GM23338 (cell line): ENCODE data around the gene IL23R. TPM values are rescaled to one million over a fixed set of nuclear protein-coding genes. Genes with fewer than 3 reads are reported as not detected.

Experiments
- ATAC-seq: fragments of 200-7000 bp; cut with Tn5 transposase; 3 replicates; pipeline ENCODE4 v1.9.1; 2020
- DNase-seq: peaks from one replicate; pipeline ENCODE4 v3.0.0-alpha.2; 2015; ENCODE audit warnings: low spot score
- H2AFZ ChIP-seq: fragments of 200-600 bp; sonication (generic); 2 replicates; pipeline ENCODE4 v1.8.0; 2016; ENCODE audit warnings: antibody characterized with exemption, mild to moderate bottlenecking, moderate library complexity
- H3F3A ChIP-seq: fragments of 200-600 bp; sonication (generic); replicated peaks from 2 replicates; pipeline ENCODE4 v1.8.0; 2017; ENCODE audit warnings: antibody characterized with exemption, mixed run types, low read depth
- H3K27ac ChIP-seq: fragments of 200-600 bp; sonication (generic); 2 replicates; pipeline ENCODE4 v1.6.1; 2016; ENCODE audit warnings: low read depth
- H3K27me3 ChIP-seq: fragments of 200-600 bp; sonication (generic); 2 replicates; pipeline ENCODE4 v1.8.0; 2016; ENCODE audit warnings: mild to moderate bottlenecking, mixed run types, moderate library complexity; ENCODE audit not compliant: insufficient read depth
- H3K36me3 ChIP-seq: fragments of 200-600 bp; sonication (generic); 2 replicates; pipeline ENCODE4 v1.8.0; 2016; ENCODE audit warnings: mild to moderate bottlenecking; ENCODE audit not compliant: insufficient read depth
- H3K4me1 ChIP-seq: fragments of 200-600 bp; sonication (generic); 2 replicates; pipeline ENCODE4 v1.8.0; 2016; ENCODE audit warnings: mild to moderate bottlenecking, moderate library complexity; ENCODE audit not compliant: insufficient read depth
- H3K4me2 ChIP-seq: fragments of 200-600 bp; sonication (generic); 2 replicates; pipeline ENCODE4 v1.7.1; 2017; ENCODE audit warnings: mixed run types
- H3K4me3 ChIP-seq: fragments of 200-600 bp; sonication (generic); 2 replicates; pipeline ENCODE4 v1.6.1; 2016; ENCODE audit warnings: mixed run types
- H3K79me2 ChIP-seq: fragments of 200-600 bp; sonication (generic); replicated peaks from 2 replicates; pipeline ENCODE4 v1.8.0; 2017; ENCODE audit warnings: mild to moderate bottlenecking; ENCODE audit not compliant: insufficient read depth
- H3K9me2 ChIP-seq: fragments of 200-600 bp; sonication (generic); 2 replicates; pipeline ENCODE4 v1.8.0; 2017; ENCODE audit not compliant: insufficient read depth
- H4K20me1 ChIP-seq: fragments of 200-600 bp; sonication (generic); replicated peaks from 2 replicates; pipeline ENCODE4 v1.8.0; 2017; ENCODE audit warnings: mild to moderate bottlenecking; ENCODE audit not compliant: insufficient read depth
- H3K27ac Mint-ChIP-seq: 2 replicates; pipeline ENCODE4 v1.8.0; 2020; ENCODE audit warnings: inconsistent platforms, mild to moderate bottlenecking, moderate library complexity, mixed read lengths
- H3K27me3 Mint-ChIP-seq: 3 replicates; pipeline ENCODE4 v1.8.0; 2022; ENCODE audit warnings: low read depth, mild to moderate bottlenecking, moderate library complexity, mixed read lengths, inconsistent platforms; ENCODE audit not compliant: insufficient read depth, poor library complexity
- H3K36me3 Mint-ChIP-seq: 3 replicates; pipeline ENCODE4 v1.8.0; 2021; ENCODE audit warnings: low read depth, mild to moderate bottlenecking, inconsistent platforms, moderate library complexity, mixed read lengths
- H3K4me1 Mint-ChIP-seq: 3 replicates; pipeline ENCODE4 v1.8.0; 2020; ENCODE audit warnings: mild to moderate bottlenecking, inconsistent platforms, mixed read lengths
- H3K4me3 Mint-ChIP-seq: 3 replicates; pipeline ENCODE4 v1.8.0; 2021; ENCODE audit warnings: moderate library complexity, mild to moderate bottlenecking, inconsistent platforms, mixed read lengths
- H3K9me3 Mint-ChIP-seq: 3 replicates; pipeline ENCODE4 v1.8.0; 2020; ENCODE audit warnings: moderate library complexity, mild to moderate bottlenecking, inconsistent platforms, mixed read lengths
- CREB1 ChIP-seq: fragments of 250-450 bp; sonication (Bioruptor Pico); IDR thresholded peaks from 2 replicates; pipeline ENCODE4 v1.5.0; 2020; ENCODE audit warnings: low read depth, mild to moderate bottlenecking, moderate library complexity
- CTCF ChIP-seq, 2 experiments: fragments of 200-600 bp in 1 of 2; sonication (generic) in 1 of 2; conservative IDR thresholded peaks; 2 replicates each; pipeline versions ENCODE4 v1.5.1 to v1.6.1; 2016 to 2017; ENCODE audit warnings: antibody characterized with exemption in 2 of 2, low read depth in 2 of 2, mild to moderate bottlenecking in 2 of 2, moderate library complexity in 1 of 2
- EZH2 ChIP-seq: fragments of 200-600 bp; sonication (generic); IDR thresholded peaks from one replicate; pipeline ENCODE4 v1.8.0; 2017; ENCODE audit warnings: antibody characterized with exemption, mild to moderate bottlenecking, low read depth; ENCODE audit not compliant: unreplicated experiment
- EZH2phosphoT487 ChIP-seq: fragments of 200-600 bp; sonication (generic); IDR thresholded peaks from one replicate; pipeline ENCODE4 v1.8.1; 2018; ENCODE audit warnings: antibody characterized with exemption; ENCODE audit not compliant: unreplicated experiment
- JUNB ChIP-seq: IDR thresholded peaks from one replicate; pipeline ENCODE4 v1.6.1; 2016; ENCODE audit warnings: antibody characterized with exemption; ENCODE audit not compliant: unreplicated experiment
- NANOG ChIP-seq: IDR thresholded peaks from 2 replicates; pipeline ENCODE4 v1.6.1; 2016; ENCODE audit warnings: antibody characterized with exemption, borderline replicate concordance
- REST ChIP-seq: IDR thresholded peaks from one replicate; pipeline ENCODE4 v1.6.1; 2018; ENCODE audit warnings: antibody characterized with exemption; ENCODE audit not compliant: unreplicated experiment
- STAT1 ChIP-seq: IDR thresholded peaks from one replicate; pipeline ENCODE4 v1.6.1; 2016; ENCODE audit warnings: antibody characterized with exemption; ENCODE audit not compliant: unreplicated experiment
- ZNF114 ChIP-seq: fragments of 250-450 bp; sonication (Bioruptor Pico); IDR thresholded peaks from 2 replicates; pipeline ENCODE4 v1.5.0; 2020; ENCODE audit warnings: mild to moderate bottlenecking, moderate library complexity
- ZNF331 ChIP-seq: fragments of 250-450 bp; sonication (Bioruptor Pico); IDR thresholded peaks from 2 replicates; pipeline ENCODE4 v1.5.0; 2020; ENCODE audit warnings: low read depth, mild to moderate bottlenecking, moderate library complexity
- polyA plus RNA-seq: library from polyadenylated mRNA; unstranded; fragments of >200 nt; fragmentation: Nextera tagmentation; extraction: Ambion mirVana; gene quantifications from 2 replicates; pipeline ENCODE4 v1.2.1, GENCODE V29; 2016
- total RNA-seq: library from RNA; depleted of rRNA; stranded (reverse); fragments of >200 nt; shearing (Covaris generic); gene quantifications from 2 replicates; pipeline ENCODE4 v1.2.3, GENCODE V29; 2014

The IL23R gene
- total and polyA plus RNA-seq, 2 experiments from 2014 or later, result not detected

- TF ChIP-seq CTCF (conservative IDR thresholded peaks at IDR 0.05; ENCODE audit: low read depth in 2 of 2) (no peak), EZH2phosphoT487 (no peak), REST (no peak), EZH2 (no peak)
These were observed 114.4 kb downstream of the IL23R start (continued) for GRCh38 chr1:67280696-67281095.

GRCh38 chr1:67281244-67281643 is 115.0 kb downstream of the IL23R start:
- H3K36me3 ChIP-seq, result no peaks in the 10 kb centered on the region
- H3K27ac Mint-ChIP-seq, result no peak overlapping the region
- ATAC-seq (no peak), DNase-seq (no peak)
- H3K4me2 ChIP-seq, result no peak overlapping the region
- H3K9me3 Mint-ChIP-seq, result peaks cover 3% of the 10 kb centered on the region
- H3K36me3 Mint-ChIP-seq, result no peaks in the 10 kb centered on the region
- no peak overlapping the region for H3K4me3 ChIP-seq
- peaks cover 3% of the 10 kb centered on the region for H3K27me3 Mint-ChIP-seq
- H3F3A ChIP-seq, result no peaks in the 10 kb centered on the region
- no peak for TF ChIP-seq REST
- no peak for TF ChIP-seq EZH2phosphoT487
- TF ChIP-seq JUNB, result no peak
- TF ChIP-seq EZH2, result no peak
- no peak for TF ChIP-seq CREB1 (CRISPR knock-in tag)
- no peak for TF ChIP-seq ZNF114
- no peak for TF ChIP-seq ZNF331 (CRISPR knock-in tag)
- no peak for TF ChIP-seq NANOG
- TF ChIP-seq STAT1, result no peak
- H4K20me1 ChIP-seq, result no peaks in the 10 kb centered on the region
- H3K27me3 ChIP-seq, result no peaks in the 10 kb centered on the region
- no peaks in the 10 kb centered on the region for H3K4me1 ChIP-seq
- no peaks in the 10 kb centered on the region for H3K9me2 ChIP-seq
- H3K27ac ChIP-seq, result no peak overlapping the region
- H2AFZ ChIP-seq, result no peak overlapping the region
- H3K4me3 Mint-ChIP-seq, result no peak overlapping the region
- H3K79me2 ChIP-seq, result no peaks in the 10 kb centered on the region
- no peaks in the 10 kb centered on the region for H3K4me1 Mint-ChIP-seq
